GM23338 (cell line): ENCODE data around the gene SORCS2. TPM values are rescaled to one million over a fixed set of nuclear protein-coding genes. Genes with fewer than 3 reads are reported as not detected.

ENCODE experiments used
- ATAC-seq: fragments of 200-7000 bp; cut with Tn5 transposase; 3 replicates; pipeline ENCODE4 v1.9.1; 2020
- DNase-seq: peaks from one replicate; pipeline ENCODE4 v3.0.0-alpha.2; 2015; ENCODE audit warnings: low spot score
- H2AFZ ChIP-seq: fragments of 200-600 bp; sonication (generic); 2 replicates; pipeline ENCODE4 v1.8.0; 2016; ENCODE audit warnings: antibody characterized with exemption, mild to moderate bottlenecking, moderate library complexity
- H3F3A ChIP-seq: fragments of 200-600 bp; sonication (generic); replicated peaks from 2 replicates; pipeline ENCODE4 v1.8.0; 2017; ENCODE audit warnings: antibody characterized with exemption, mixed run types, low read depth
- H3K27ac ChIP-seq: fragments of 200-600 bp; sonication (generic); 2 replicates; pipeline ENCODE4 v1.6.1; 2016; ENCODE audit warnings: low read depth
- H3K27me3 ChIP-seq: fragments of 200-600 bp; sonication (generic); 2 replicates; pipeline ENCODE4 v1.8.0; 2016; ENCODE audit warnings: mild to moderate bottlenecking, mixed run types, moderate library complexity; ENCODE audit not compliant: insufficient read depth
- H3K36me3 ChIP-seq: fragments of 200-600 bp; sonication (generic); 2 replicates; pipeline ENCODE4 v1.8.0; 2016; ENCODE audit warnings: mild to moderate bottlenecking; ENCODE audit not compliant: insufficient read depth
- H3K4me1 ChIP-seq: fragments of 200-600 bp; sonication (generic); 2 replicates; pipeline ENCODE4 v1.8.0; 2016; ENCODE audit warnings: mild to moderate bottlenecking, moderate library complexity; ENCODE audit not compliant: insufficient read depth
- H3K4me2 ChIP-seq: fragments of 200-600 bp; sonication (generic); 2 replicates; pipeline ENCODE4 v1.7.1; 2017; ENCODE audit warnings: mixed run types
- H3K4me3 ChIP-seq: fragments of 200-600 bp; sonication (generic); 2 replicates; pipeline ENCODE4 v1.6.1; 2016; ENCODE audit warnings: mixed run types
- H3K79me2 ChIP-seq: fragments of 200-600 bp; sonication (generic); replicated peaks from 2 replicates; pipeline ENCODE4 v1.8.0; 2017; ENCODE audit warnings: mild to moderate bottlenecking; ENCODE audit not compliant: insufficient read depth
- H3K9me2 ChIP-seq: fragments of 200-600 bp; sonication (generic); 2 replicates; pipeline ENCODE4 v1.8.0; 2017; ENCODE audit not compliant: insufficient read depth
- H4K20me1 ChIP-seq: fragments of 200-600 bp; sonication (generic); replicated peaks from 2 replicates; pipeline ENCODE4 v1.8.0; 2017; ENCODE audit warnings: mild to moderate bottlenecking; ENCODE audit not compliant: insufficient read depth
- H3K27ac Mint-ChIP-seq: 2 replicates; pipeline ENCODE4 v1.8.0; 2020; ENCODE audit warnings: inconsistent platforms, mild to moderate bottlenecking, moderate library complexity, mixed read lengths
- H3K27me3 Mint-ChIP-seq: 3 replicates; pipeline ENCODE4 v1.8.0; 2022; ENCODE audit warnings: low read depth, mild to moderate bottlenecking, moderate library complexity, mixed read lengths, inconsistent platforms; ENCODE audit not compliant: insufficient read depth, poor library complexity
- H3K36me3 Mint-ChIP-seq: 3 replicates; pipeline ENCODE4 v1.8.0; 2021; ENCODE audit warnings: low read depth, mild to moderate bottlenecking, inconsistent platforms, moderate library complexity, mixed read lengths
- H3K4me1 Mint-ChIP-seq: 3 replicates; pipeline ENCODE4 v1.8.0; 2020; ENCODE audit warnings: mild to moderate bottlenecking, inconsistent platforms, mixed read lengths
- H3K4me3 Mint-ChIP-seq: 3 replicates; pipeline ENCODE4 v1.8.0; 2021; ENCODE audit warnings: moderate library complexity, mild to moderate bottlenecking, inconsistent platforms, mixed read lengths
- H3K9me3 Mint-ChIP-seq: 3 replicates; pipeline ENCODE4 v1.8.0; 2020; ENCODE audit warnings: moderate library complexity, mild to moderate bottlenecking, inconsistent platforms, mixed read lengths
- CREB1 ChIP-seq: fragments of 250-450 bp; sonication (Bioruptor Pico); IDR thresholded peaks from 2 replicates; pipeline ENCODE4 v1.5.0; 2020; ENCODE audit warnings: low read depth, mild to moderate bottlenecking, moderate library complexity
- EZH2 ChIP-seq: fragments of 200-600 bp; sonication (generic); IDR thresholded peaks from one replicate; pipeline ENCODE4 v1.8.0; 2017; ENCODE audit warnings: antibody characterized with exemption, mild to moderate bottlenecking, low read depth; ENCODE audit not compliant: unreplicated experiment
- EZH2phosphoT487 ChIP-seq: fragments of 200-600 bp; sonication (generic); IDR thresholded peaks from one replicate; pipeline ENCODE4 v1.8.1; 2018; ENCODE audit warnings: antibody characterized with exemption; ENCODE audit not compliant: unreplicated experiment
- JUNB ChIP-seq: IDR thresholded peaks from one replicate; pipeline ENCODE4 v1.6.1; 2016; ENCODE audit warnings: antibody characterized with exemption; ENCODE audit not compliant: unreplicated experiment
- NANOG ChIP-seq: IDR thresholded peaks from 2 replicates; pipeline ENCODE4 v1.6.1; 2016; ENCODE audit warnings: antibody characterized with exemption, borderline replicate concordance
- POLR2AphosphoS5 ChIP-seq: IDR thresholded peaks from 2 replicates; pipeline ENCODE4 v1.6.1; 2016; ENCODE audit warnings: antibody characterized with exemption, low read depth
- STAT1 ChIP-seq: IDR thresholded peaks from one replicate; pipeline ENCODE4 v1.6.1; 2016; ENCODE audit warnings: antibody characterized with exemption; ENCODE audit not compliant: unreplicated experiment
- ZNF114 ChIP-seq: fragments of 250-450 bp; sonication (Bioruptor Pico); IDR thresholded peaks from 2 replicates; pipeline ENCODE4 v1.5.0; 2020; ENCODE audit warnings: mild to moderate bottlenecking, moderate library complexity
- ZNF331 ChIP-seq: fragments of 250-450 bp; sonication (Bioruptor Pico); IDR thresholded peaks from 2 replicates; pipeline ENCODE4 v1.5.0; 2020; ENCODE audit warnings: low read depth, mild to moderate bottlenecking, moderate library complexity
- polyA plus RNA-seq: library from polyadenylated mRNA; unstranded; fragments of >200 nt; fragmentation: Nextera tagmentation; extraction: Ambion mirVana; gene quantifications from 2 replicates; pipeline ENCODE4 v1.2.1, GENCODE V29; 2016
- total RNA-seq: library from RNA; depleted of rRNA; stranded (reverse); fragments of >200 nt; shearing (Covaris generic); gene quantifications from 2 replicates; pipeline ENCODE4 v1.2.3, GENCODE V29; 2014
- TF ChIP-seq, protein P1 (sequence below): IDR thresholded peaks from 2 replicates; pipeline ENCODE4 v1.6.1; 2016; ENCODE audit warnings: antibody characterized with exemption
- TF ChIP-seq, protein P2 (sequence below): IDR thresholded peaks from one replicate; pipeline ENCODE4 v1.6.1; 2018; ENCODE audit warnings: antibody characterized with exemption; ENCODE audit not compliant: unreplicated experiment
- TF ChIP-seq, protein P3 (sequence below): fragments of 250-450 bp; sonication (Bioruptor Pico); IDR thresholded peaks from 2 replicates; pipeline ENCODE4 v1.5.0; 2020; ENCODE audit warnings: mild to moderate bottlenecking, moderate library complexity
- TF ChIP-seq, protein P4 (sequence below), 2 experiments: fragments of 200-600 bp in 1 of 2; sonication (generic) in 1 of 2; conservative IDR thresholded peaks; 2 replicates each; pipeline versions ENCODE4 v1.5.1 to v1.6.1; 2016 to 2017; ENCODE audit warnings: antibody characterized with exemption in 2 of 2, low read depth in 2 of 2, mild to moderate bottlenecking in 2 of 2, moderate library complexity in 1 of 2

The SORCS2 gene
- total and polyA plus RNA-seq, 2 experiments from 2014 or later = 0.47 to 2.4 TPM

DNA sequence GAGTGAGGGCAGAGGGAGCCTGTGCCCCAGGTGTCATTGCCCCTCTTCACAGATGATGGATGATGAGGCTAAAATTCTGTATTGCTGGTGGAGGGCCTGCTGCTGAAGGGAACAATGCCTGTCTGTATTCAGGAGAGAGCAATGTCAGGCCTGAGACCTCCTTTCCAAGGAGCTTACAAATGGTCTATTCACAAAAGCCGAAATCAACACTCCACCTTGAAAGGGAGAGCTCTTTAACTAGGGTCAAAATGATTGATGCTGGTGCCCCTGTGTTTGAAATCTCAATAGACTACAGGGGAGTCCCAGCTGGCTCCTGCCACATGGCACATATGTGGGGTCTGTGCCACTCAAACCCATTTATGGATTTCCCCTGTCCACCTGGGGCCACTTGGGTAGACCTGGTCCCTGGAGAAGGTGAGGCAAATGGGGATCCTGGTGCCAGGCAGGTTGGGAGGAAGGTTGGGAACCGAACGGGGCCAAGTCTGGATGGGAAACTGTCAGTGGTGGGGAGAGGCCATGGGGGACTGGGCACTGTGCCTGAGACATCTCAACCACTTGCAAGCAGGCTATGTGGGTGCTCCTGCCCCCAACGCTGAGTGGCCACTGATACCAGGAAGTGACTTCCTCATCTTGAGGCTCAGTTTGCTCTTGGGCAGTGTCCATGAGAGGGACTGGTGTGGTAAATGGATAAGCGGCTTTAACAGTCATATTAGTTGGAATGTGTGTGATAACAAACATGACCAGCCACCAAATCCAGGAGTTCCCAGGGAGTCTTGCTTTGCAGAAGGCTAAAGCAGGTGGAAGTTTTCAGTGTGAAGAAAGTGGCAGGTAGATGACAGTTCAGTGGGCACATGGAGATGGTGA is 466.2 kb downstream of the SORCS2 start:
- Mint-ChIP-seq H3K4me3 (no peak overlapping the region), H3K9me3 (no peaks in the 10 kb centered on the region), H3K36me3 (no peaks in the 10 kb centered on the region), H3K27ac (no peak overlapping the region), H3K27me3 (peaks cover 1% of the 10 kb centered on the region), H3K4me1 (peaks cover 27% of the 10 kb centered on the region)
- no peaks in the 10 kb centered on the region for H3K36me3 ChIP-seq
- H4K20me1 ChIP-seq = no peaks in the 10 kb centered on the region
- no peak overlapping the region for H2AFZ ChIP-seq
- H3K27ac ChIP-seq = no peak overlapping the region
- no peaks in the 10 kb centered on the region for H3K4me1 ChIP-seq
- TF ChIP-seq ZNF114 (CRISPR knock-in tag) = no peak
- no peak for TF ChIP-seq EZH2phosphoT487
- no peak for TF ChIP-seq ZNF331 (CRISPR knock-in tag)
- TF ChIP-seq STAT1 = no peak
- TF ChIP-seq, protein P1, sequence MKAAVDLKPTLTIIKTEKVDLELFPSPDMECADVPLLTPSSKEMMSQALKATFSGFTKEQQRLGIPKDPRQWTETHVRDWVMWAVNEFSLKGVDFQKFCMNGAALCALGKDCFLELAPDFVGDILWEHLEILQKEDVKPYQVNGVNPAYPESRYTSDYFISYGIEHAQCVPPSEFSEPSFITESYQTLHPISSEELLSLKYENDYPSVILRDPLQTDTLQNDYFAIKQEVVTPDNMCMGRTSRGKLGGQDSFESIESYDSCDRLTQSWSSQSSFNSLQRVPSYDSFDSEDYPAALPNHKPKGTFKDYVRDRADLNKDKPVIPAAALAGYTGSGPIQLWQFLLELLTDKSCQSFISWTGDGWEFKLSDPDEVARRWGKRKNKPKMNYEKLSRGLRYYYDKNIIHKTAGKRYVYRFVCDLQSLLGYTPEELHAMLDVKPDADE = no peak
- TF ChIP-seq NANOG = no peak
- TF ChIP-seq, protein P2, sequence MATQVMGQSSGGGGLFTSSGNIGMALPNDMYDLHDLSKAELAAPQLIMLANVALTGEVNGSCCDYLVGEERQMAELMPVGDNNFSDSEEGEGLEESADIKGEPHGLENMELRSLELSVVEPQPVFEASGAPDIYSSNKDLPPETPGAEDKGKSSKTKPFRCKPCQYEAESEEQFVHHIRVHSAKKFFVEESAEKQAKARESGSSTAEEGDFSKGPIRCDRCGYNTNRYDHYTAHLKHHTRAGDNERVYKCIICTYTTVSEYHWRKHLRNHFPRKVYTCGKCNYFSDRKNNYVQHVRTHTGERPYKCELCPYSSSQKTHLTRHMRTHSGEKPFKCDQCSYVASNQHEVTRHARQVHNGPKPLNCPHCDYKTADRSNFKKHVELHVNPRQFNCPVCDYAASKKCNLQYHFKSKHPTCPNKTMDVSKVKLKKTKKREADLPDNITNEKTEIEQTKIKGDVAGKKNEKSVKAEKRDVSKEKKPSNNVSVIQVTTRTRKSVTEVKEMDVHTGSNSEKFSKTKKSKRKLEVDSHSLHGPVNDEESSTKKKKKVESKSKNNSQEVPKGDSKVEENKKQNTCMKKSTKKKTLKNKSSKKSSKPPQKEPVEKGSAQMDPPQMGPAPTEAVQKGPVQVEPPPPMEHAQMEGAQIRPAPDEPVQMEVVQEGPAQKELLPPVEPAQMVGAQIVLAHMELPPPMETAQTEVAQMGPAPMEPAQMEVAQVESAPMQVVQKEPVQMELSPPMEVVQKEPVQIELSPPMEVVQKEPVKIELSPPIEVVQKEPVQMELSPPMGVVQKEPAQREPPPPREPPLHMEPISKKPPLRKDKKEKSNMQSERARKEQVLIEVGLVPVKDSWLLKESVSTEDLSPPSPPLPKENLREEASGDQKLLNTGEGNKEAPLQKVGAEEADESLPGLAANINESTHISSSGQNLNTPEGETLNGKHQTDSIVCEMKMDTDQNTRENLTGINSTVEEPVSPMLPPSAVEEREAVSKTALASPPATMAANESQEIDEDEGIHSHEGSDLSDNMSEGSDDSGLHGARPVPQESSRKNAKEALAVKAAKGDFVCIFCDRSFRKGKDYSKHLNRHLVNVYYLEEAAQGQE = no peak
- no peak for TF ChIP-seq EZH2
- no peak for TF ChIP-seq CREB1
- TF ChIP-seq JUNB = no peak
- TF ChIP-seq POLR2AphosphoS5 = no peak
- TF ChIP-seq, protein P3, sequence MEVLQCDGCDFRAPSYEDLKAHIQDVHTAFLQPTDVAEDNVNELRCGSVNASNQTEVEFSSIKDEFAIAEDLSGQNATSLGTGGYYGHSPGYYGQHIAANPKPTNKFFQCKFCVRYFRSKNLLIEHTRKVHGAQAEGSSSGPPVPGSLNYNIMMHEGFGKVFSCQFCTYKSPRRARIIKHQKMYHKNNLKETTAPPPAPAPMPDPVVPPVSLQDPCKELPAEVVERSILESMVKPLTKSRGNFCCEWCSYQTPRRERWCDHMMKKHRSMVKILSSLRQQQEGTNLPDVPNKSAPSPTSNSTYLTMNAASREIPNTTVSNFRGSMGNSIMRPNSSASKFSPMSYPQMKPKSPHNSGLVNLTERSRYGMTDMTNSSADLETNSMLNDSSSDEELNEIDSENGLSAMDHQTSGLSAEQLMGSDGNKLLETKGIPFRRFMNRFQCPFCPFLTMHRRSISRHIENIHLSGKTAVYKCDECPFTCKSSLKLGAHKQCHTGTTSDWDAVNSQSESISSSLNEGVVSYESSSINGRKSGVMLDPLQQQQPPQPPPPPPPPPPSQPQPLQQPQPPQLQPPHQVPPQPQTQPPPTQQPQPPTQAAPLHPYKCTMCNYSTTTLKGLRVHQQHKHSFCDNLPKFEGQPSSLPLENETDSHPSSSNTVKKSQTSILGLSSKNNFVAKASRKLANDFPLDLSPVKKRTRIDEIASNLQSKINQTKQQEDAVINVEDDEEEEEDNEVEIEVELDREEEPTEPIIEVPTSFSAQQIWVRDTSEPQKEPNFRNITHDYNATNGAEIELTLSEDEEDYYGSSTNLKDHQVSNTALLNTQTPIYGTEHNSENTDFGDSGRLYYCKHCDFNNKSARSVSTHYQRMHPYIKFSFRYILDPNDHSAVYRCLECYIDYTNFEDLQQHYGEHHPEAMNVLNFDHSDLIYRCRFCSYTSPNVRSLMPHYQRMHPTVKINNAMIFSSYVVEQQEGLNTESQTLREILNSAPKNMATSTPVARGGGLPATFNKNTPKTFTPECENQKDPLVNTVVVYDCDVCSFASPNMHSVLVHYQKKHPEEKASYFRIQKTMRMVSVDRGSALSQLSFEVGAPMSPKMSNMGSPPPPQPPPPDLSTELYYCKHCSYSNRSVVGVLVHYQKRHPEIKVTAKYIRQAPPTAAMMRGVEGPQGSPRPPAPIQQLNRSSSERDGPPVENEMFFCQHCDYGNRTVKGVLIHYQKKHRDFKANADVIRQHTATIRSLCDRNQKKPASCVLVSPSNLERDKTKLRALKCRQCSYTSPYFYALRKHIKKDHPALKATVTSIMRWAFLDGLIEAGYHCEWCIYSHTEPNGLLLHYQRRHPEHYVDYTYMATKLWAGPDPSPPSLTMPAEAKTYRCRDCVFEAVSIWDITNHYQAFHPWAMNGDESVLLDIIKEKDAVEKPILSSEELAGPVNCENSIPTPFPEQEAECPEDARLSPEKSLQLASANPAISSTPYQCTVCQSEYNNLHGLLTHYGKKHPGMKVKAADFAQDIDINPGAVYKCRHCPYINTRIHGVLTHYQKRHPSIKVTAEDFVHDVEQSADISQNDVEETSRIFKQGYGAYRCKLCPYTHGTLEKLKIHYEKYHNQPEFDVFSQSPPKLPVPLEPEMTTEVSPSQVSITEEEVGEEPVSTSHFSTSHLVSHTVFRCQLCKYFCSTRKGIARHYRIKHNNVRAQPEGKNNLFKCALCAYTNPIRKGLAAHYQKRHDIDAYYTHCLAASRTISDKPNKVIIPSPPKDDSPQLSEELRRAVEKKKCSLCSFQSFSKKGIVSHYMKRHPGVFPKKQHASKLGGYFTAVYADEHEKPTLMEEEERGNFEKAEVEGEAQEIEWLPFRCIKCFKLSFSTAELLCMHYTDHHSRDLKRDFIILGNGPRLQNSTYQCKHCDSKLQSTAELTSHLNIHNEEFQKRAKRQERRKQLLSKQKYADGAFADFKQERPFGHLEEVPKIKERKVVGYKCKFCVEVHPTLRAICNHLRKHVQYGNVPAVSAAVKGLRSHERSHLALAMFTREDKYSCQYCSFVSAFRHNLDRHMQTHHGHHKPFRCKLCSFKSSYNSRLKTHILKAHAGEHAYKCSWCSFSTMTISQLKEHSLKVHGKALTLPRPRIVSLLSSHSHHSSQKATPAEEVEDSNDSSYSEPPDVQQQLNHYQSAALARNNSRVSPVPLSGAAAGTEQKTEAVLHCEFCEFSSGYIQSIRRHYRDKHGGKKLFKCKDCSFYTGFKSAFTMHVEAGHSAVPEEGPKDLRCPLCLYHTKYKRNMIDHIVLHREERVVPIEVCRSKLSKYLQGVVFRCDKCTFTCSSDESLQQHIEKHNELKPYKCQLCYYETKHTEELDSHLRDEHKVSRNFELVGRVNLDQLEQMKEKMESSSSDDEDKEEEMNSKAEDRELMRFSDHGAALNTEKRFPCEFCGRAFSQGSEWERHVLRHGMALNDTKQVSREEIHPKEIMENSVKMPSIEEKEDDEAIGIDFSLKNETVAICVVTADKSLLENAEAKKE = no peak
- TF ChIP-seq, protein P4, sequence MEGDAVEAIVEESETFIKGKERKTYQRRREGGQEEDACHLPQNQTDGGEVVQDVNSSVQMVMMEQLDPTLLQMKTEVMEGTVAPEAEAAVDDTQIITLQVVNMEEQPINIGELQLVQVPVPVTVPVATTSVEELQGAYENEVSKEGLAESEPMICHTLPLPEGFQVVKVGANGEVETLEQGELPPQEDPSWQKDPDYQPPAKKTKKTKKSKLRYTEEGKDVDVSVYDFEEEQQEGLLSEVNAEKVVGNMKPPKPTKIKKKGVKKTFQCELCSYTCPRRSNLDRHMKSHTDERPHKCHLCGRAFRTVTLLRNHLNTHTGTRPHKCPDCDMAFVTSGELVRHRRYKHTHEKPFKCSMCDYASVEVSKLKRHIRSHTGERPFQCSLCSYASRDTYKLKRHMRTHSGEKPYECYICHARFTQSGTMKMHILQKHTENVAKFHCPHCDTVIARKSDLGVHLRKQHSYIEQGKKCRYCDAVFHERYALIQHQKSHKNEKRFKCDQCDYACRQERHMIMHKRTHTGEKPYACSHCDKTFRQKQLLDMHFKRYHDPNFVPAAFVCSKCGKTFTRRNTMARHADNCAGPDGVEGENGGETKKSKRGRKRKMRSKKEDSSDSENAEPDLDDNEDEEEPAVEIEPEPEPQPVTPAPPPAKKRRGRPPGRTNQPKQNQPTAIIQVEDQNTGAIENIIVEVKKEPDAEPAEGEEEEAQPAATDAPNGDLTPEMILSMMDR (conservative IDR thresholded peaks at IDR 0.05; ENCODE audit: low read depth in 2 of 2) = no peak
- H3K9me2 ChIP-seq = 0 out of 2 replicates have a peak, but pooled peaks cover 3% of the 10 kb centered on the region
- no peaks in the 10 kb centered on the region for H3K27me3 ChIP-seq
- H3K4me2 ChIP-seq = no peak overlapping the region
- H3K4me3 ChIP-seq = no peak overlapping the region
- DNase-seq (no peak), ATAC-seq (no peak)
- H3F3A ChIP-seq = no peaks in the 10 kb centered on the region
- H3K79me2 ChIP-seq = no peaks in the 10 kb centered on the region
